Activated naive CD8-positive, alpha-beta T cell (primary cell): ENCODE results near the gene THRSP.
"Not testable (repeated sequence)": the region's sequence is repeated elsewhere in the genome, so short reads cannot be mapped to it uniquely, and the experiment has no call there.

Experiments used
- H3K27ac Mint-ChIP-seq: one replicate; pipeline ENCODE4 v1.8.0; 2021; ENCODE audit warnings: mixed read lengths
- H3K27me3 Mint-ChIP-seq: one replicate; pipeline ENCODE4 v1.8.0; 2021; ENCODE audit warnings: mixed read lengths
- H3K36me3 Mint-ChIP-seq: one replicate; pipeline ENCODE4 v1.8.0; 2021; ENCODE audit warnings: mixed read lengths
- H3K4me1 Mint-ChIP-seq: one replicate; pipeline ENCODE4 v1.8.0; 2021; ENCODE audit warnings: low read depth, mixed read lengths
- H3K4me3 Mint-ChIP-seq: one replicate; pipeline ENCODE4 v1.8.0; 2021; ENCODE audit warnings: mild to moderate bottlenecking, mixed read lengths
- H3K9me3 Mint-ChIP-seq: one replicate; pipeline ENCODE4 v1.8.0; 2021; ENCODE audit warnings: low read depth, mixed read lengths

Gene THRSP

GRCh38 chr11:78085972-78086371, 22.3 kb downstream of the THRSP start:
- H3K27me3 Mint-ChIP-seq: no peaks in the 10 kb centered on the region
- peaks cover 16% of the 10 kb centered on the region for H3K4me1 Mint-ChIP-seq
- H3K27ac Mint-ChIP-seq: no peak overlapping the region
- H3K4me3 Mint-ChIP-seq: no peak overlapping the region
- H3K9me3 Mint-ChIP-seq: no peaks in the 10 kb centered on the region
- no peaks in the 10 kb centered on the region for H3K36me3 Mint-ChIP-seq

GRCh38 chr11:78086521-78087074, 22.9 kb downstream of the THRSP start:
- not testable (repeated sequence) for H3K27ac Mint-ChIP-seq, H3K36me3 Mint-ChIP-seq, H3K4me3 Mint-ChIP-seq, H3K4me1 Mint-ChIP-seq, H3K9me3 Mint-ChIP-seq, H3K27me3 Mint-ChIP-seq

GRCh38 chr11:78094250-78094649, 30.6 kb downstream of the THRSP start:
- H3K36me3 Mint-ChIP-seq: peaks cover 17% of the 10 kb centered on the region
- H3K4me1 Mint-ChIP-seq: peaks cover 14% of the 10 kb centered on the region
- peak overlapping the region; percentile 68 for H3K27ac Mint-ChIP-seq
- H3K4me3 Mint-ChIP-seq: peak overlapping the region; percentile 5
- no peaks in the 10 kb centered on the region for H3K27me3 Mint-ChIP-seq
- no peaks in the 10 kb centered on the region for H3K9me3 Mint-ChIP-seq

GRCh38 chr11:78097666-78098385, 34.2 kb downstream of the THRSP start:
- H3K9me3 Mint-ChIP-seq: no peaks in the 10 kb centered on the region
- peaks cover 14% of the 10 kb centered on the region for H3K4me1 Mint-ChIP-seq
- no peak overlapping the region for H3K27ac Mint-ChIP-seq
- no peak overlapping the region for H3K4me3 Mint-ChIP-seq
- H3K36me3 Mint-ChIP-seq: peaks cover 26% of the 10 kb centered on the region
- H3K27me3 Mint-ChIP-seq: no peaks in the 10 kb centered on the region

GRCh38 chr11:78099666-78100065, 36.0 kb downstream of the THRSP start:
- Mint-ChIP-seq H3K9me3 (no peaks in the 10 kb centered on the region), H3K36me3 (peaks cover 27% of the 10 kb centered on the region), H3K27ac (no peak overlapping the region), H3K4me1 (peaks cover 6% of the 10 kb centered on the region), H3K27me3 (no peaks in the 10 kb centered on the region), H3K4me3 (no peak overlapping the region)

DNA sequence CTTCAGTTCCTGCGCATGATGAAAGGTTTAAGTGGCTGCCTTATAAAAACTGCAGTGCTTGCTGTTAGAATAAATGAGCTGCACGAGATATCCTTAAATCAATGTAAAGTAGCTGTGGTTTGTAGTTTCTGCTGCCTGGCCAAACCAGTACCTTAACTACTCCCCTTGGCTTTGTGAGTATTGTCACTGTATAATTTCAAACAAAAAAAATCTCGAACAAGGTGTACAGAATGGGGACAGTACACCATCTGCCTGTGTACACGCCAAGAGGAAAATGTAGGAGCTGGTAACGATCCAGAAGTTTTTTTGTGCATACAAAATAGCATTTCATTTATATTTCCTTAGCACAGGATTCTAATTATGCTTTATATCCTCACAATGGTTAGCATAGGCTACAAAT, 36.6 kb downstream of the THRSP start:
- Mint-ChIP-seq H3K27me3 (no peaks in the 10 kb centered on the region), H3K9me3 (no peaks in the 10 kb centered on the region), H3K4me3 (no peak overlapping the region), H3K4me1 (peaks cover 2% of the 10 kb centered on the region), H3K27ac (no peak overlapping the region), H3K36me3 (peaks cover 23% of the 10 kb centered on the region)

DNA sequence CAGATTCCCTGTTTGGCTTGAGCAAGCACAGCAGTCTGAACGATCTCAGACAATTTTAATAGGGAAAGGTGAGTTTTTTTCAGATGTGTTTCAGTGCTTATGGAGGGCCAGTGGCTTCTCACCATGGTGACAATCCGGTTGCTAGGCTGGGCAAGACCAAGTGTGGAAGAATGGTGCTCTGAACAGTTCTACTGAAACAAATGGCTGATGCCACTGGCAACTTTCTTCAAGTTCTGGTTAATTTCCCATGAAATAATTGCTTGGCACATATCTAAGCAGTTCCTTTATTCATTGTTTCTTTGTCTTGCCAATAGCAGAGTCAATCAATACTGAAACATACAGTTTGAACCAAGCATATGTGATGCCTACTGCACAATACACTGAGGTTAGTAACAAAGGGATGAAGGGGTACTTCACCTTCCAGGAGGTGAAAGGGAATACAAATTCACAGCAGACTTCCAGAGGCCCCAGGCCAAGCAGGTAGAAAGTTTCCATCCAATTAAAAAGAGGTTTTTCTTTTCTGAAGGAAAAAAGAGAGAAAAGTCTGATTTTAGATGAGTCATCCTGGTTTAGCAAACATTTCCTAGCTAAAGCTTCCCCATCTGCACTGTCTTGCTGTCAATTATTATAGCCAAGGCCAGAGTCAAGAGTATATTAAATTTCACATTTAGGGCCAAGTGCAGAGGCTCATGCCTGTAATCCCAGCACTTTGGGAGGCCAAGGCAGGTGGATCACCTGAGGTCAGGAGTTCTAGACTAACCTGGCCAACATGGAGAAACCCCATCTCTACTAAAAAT, 37.2 kb downstream of the THRSP start:
- H3K36me3 Mint-ChIP-seq: peaks cover 18% of the 10 kb centered on the region
- H3K4me3 Mint-ChIP-seq: no peak overlapping the region
- H3K4me1 Mint-ChIP-seq: no peaks in the 10 kb centered on the region
- no peak overlapping the region for H3K27ac Mint-ChIP-seq
- no peaks in the 10 kb centered on the region for H3K27me3 Mint-ChIP-seq
- no peaks in the 10 kb centered on the region for H3K9me3 Mint-ChIP-seq

DNA sequence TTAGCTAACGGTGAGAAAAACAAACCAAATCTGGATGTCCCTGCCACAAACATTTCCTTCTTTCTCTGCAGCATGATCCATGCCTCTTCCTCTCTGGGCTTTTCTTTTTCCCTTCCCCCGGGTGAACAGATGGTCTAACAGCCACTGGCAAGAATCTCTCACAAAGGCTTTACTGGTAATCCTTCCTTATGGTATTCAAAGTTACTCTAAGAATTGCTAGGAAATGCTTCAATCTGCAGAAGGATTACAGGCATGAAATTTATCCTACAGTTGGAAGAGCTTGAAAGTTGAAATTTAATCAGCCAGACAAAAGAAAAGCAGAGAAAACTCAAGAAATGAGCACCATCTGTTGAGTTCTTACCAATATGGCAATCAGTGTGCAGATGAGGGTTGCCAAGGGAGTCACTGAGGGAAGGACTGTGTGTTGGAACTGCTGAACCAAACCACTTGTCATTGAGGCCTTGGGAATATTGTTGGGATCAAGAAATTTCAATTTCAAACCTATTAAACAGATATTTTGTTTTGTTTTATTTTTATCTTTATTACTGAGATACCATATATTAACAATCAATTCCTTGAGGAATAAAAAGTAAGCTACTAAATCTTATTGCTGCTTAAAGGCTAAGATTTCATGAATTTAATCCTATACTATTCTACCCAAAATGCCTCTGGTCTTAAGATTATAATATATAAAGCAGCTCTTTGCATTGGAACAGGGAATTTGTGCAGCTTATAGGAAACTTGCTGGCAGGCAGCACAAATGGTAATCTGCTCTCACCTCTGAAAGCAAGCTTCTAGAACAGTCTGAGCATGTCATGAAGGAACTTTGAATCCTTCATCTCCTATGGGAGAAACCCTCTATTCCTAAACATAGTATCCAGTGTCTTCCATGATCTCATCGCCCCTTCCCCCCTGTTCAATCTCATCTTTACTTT, 45.7 kb downstream of the THRSP start:
- Mint-ChIP-seq H3K4me3 (no peak overlapping the region), H3K36me3 (peaks cover 17% of the 10 kb centered on the region), H3K4me1 (no peaks in the 10 kb centered on the region), H3K27ac (no peak overlapping the region), H3K27me3 (no peaks in the 10 kb centered on the region), H3K9me3 (no peaks in the 10 kb centered on the region)

DNA sequence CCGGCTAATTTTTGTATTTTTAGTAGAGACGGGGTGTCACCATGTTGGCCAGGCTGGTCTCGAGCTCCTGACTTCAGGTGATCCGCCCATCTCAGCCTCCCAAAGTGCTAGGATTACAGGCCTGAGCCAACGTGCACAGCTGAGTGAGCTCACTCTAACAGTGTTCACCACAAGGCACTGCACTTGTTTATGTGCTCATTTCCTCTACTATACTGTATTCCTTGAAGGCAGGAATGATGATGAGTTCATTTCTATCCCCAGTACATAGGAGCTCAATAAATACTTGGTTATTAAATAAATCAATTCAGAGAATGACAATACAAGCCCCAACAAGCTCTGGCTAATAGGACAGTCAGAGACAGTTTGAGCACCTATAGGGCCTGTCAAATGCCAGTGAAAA, 46.7 kb downstream of the THRSP start:
- no peaks in the 10 kb centered on the region for H3K27me3 Mint-ChIP-seq
- no peak overlapping the region for H3K4me3 Mint-ChIP-seq
- H3K9me3 Mint-ChIP-seq: no peaks in the 10 kb centered on the region
- no peak overlapping the region for H3K27ac Mint-ChIP-seq
- H3K4me1 Mint-ChIP-seq: no peaks in the 10 kb centered on the region
- peaks cover 17% of the 10 kb centered on the region for H3K36me3 Mint-ChIP-seq

- Mint-ChIP-seq H3K9me3 (no peaks in the 10 kb centered on the region), H3K36me3 (peaks cover 17% of the 10 kb centered on the region), H3K27ac (no peak overlapping the region), H3K27me3 (no peaks in the 10 kb centered on the region), H3K4me1 (no peaks in the 10 kb centered on the region), H3K4me3 (no peak overlapping the region)
Observed at GRCh38 chr11:78110830-78111229, 47.2 kb downstream of the THRSP start.

- no peak overlapping the region for H3K4me3 Mint-ChIP-seq
- no peaks in the 10 kb centered on the region for H3K9me3 Mint-ChIP-seq
- H3K27ac Mint-ChIP-seq: no peak overlapping the region
- H3K4me1 Mint-ChIP-seq: no peaks in the 10 kb centered on the region
- H3K36me3 Mint-ChIP-seq: peaks cover 17% of the 10 kb centered on the region
- no peaks in the 10 kb centered on the region for H3K27me3 Mint-ChIP-seq
Observed at GRCh38 chr11:78111298-78111697, 47.6 kb downstream of the THRSP start.

DNA sequence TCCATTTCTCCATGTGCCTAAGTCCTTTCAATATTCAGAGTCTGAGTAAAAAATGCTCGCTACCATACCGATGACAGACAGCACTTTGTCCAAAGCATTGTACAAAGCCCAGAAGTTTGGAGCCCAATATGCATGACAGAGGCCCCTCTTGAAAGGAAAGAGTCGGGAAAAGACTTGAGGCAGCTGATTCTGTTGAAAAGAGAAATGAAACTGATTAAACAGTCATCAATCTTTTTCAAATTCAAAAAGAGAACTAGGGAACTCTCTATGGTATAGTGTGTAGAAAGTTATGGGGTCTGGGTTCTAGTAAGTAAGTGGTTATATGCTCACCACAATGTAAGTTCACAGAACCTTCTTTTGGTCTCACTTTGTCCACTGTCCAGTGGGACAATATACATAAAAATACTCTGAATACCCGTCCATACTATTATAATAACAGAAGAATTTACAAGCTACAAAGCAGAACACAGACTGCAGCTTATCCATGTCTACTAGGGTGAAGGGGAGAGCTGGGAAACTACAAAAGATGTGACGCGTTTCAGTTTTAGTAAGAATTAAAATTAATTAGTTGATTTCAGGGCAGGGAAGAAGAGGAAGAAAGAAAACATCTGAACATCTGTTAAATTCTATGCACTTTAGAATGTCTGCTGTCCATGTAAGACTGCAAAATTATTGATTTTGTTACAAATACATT, 49.1 kb downstream of the THRSP start:
- no peak overlapping the region for H3K27ac Mint-ChIP-seq
- H3K9me3 Mint-ChIP-seq: no peaks in the 10 kb centered on the region
- no peaks in the 10 kb centered on the region for H3K4me1 Mint-ChIP-seq
- peaks cover 15% of the 10 kb centered on the region for H3K36me3 Mint-ChIP-seq
- no peak overlapping the region for H3K4me3 Mint-ChIP-seq
- no peaks in the 10 kb centered on the region for H3K27me3 Mint-ChIP-seq
